Lower leg skin (tissue), 3 donors: ENCODE data around the gene MEIOSIN.

ENCODE experiments used
- POLR2A ChIP-seq, 2 donors: fragments of 450-650 bp; IDR thresholded peaks; one replicate each; pipeline ENCODE4 v1.6.1; 2016 to 2017; ENCODE audit warnings: antibody characterized with exemption in 2 of 2, mild to moderate bottlenecking in 1 of 2, moderate library complexity in 1 of 2
- TF ChIP-seq, protein P1 (sequence below), 3 donors: fragments of 450-650 bp; IDR thresholded peaks; one replicate each; pipeline ENCODE4 v1.5.1; 2016; ENCODE audit warnings: antibody characterized with exemption in 3 of 3, mild to moderate bottlenecking in 3 of 3, moderate library complexity in 2 of 3

DNA sequence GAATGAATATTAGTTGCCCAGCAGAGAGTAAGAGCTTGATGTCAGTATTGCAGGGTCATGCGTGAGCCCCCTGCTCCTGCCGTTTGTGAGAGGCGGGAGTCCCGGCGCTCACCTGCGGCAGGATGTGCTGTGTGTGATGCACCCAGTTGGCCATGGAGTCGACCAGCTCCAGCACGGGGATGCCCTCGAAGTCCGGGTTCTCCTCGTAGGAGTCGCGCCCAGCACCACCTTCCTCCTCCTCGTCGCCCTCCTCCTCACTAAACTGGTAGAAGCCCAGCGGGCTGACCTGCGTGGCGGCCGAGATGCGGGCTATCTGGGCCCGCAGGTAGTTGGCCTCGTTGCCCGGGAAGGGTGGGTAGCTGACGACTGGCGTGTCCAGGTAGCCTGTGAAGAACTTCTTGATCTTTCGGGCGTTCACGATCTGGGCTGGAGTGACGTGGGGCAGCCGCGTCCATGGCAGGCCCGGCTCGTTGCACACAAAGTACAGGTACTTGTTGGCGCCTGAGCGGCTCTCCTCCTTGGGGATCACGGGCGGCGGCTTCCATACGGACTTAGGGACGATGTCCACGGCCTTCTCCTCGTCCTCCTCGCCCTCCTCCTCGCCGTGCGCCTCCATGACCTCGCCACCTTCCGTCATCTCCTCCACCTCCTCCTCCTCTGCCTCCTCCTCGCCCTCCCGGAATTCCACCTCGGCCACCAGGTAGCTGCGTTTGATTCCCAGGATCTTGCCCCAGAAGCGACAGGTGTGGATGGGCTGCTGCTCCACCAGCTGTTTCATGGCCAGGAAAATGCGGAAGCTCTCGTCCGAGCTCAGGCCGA lies 71.1 kb downstream of the MEIOSIN start:
- TF ChIP-seq, protein P1, sequence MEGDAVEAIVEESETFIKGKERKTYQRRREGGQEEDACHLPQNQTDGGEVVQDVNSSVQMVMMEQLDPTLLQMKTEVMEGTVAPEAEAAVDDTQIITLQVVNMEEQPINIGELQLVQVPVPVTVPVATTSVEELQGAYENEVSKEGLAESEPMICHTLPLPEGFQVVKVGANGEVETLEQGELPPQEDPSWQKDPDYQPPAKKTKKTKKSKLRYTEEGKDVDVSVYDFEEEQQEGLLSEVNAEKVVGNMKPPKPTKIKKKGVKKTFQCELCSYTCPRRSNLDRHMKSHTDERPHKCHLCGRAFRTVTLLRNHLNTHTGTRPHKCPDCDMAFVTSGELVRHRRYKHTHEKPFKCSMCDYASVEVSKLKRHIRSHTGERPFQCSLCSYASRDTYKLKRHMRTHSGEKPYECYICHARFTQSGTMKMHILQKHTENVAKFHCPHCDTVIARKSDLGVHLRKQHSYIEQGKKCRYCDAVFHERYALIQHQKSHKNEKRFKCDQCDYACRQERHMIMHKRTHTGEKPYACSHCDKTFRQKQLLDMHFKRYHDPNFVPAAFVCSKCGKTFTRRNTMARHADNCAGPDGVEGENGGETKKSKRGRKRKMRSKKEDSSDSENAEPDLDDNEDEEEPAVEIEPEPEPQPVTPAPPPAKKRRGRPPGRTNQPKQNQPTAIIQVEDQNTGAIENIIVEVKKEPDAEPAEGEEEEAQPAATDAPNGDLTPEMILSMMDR (IDR thresholded peaks at IDR 0.05), result no peak
- TF ChIP-seq POLR2A (IDR thresholded peaks at IDR 0.05), result no peak
